HG02938 (cell line): ENCODE results near the gene ACAP1.

Experiments
- ATAC-seq: cut with Tn5 transposase; IDR thresholded peaks from one replicate; pipeline ENCODE4 v1.9.1; 2021; ENCODE audit warnings: mild to moderate bottlenecking, moderate library complexity; ENCODE audit not compliant: unreplicated experiment

ACAP1 gene, protein sequence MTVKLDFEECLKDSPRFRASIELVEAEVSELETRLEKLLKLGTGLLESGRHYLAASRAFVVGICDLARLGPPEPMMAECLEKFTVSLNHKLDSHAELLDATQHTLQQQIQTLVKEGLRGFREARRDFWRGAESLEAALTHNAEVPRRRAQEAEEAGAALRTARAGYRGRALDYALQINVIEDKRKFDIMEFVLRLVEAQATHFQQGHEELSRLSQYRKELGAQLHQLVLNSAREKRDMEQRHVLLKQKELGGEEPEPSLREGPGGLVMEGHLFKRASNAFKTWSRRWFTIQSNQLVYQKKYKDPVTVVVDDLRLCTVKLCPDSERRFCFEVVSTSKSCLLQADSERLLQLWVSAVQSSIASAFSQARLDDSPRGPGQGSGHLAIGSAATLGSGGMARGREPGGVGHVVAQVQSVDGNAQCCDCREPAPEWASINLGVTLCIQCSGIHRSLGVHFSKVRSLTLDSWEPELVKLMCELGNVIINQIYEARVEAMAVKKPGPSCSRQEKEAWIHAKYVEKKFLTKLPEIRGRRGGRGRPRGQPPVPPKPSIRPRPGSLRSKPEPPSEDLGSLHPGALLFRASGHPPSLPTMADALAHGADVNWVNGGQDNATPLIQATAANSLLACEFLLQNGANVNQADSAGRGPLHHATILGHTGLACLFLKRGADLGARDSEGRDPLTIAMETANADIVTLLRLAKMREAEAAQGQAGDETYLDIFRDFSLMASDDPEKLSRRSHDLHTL

DNA sequence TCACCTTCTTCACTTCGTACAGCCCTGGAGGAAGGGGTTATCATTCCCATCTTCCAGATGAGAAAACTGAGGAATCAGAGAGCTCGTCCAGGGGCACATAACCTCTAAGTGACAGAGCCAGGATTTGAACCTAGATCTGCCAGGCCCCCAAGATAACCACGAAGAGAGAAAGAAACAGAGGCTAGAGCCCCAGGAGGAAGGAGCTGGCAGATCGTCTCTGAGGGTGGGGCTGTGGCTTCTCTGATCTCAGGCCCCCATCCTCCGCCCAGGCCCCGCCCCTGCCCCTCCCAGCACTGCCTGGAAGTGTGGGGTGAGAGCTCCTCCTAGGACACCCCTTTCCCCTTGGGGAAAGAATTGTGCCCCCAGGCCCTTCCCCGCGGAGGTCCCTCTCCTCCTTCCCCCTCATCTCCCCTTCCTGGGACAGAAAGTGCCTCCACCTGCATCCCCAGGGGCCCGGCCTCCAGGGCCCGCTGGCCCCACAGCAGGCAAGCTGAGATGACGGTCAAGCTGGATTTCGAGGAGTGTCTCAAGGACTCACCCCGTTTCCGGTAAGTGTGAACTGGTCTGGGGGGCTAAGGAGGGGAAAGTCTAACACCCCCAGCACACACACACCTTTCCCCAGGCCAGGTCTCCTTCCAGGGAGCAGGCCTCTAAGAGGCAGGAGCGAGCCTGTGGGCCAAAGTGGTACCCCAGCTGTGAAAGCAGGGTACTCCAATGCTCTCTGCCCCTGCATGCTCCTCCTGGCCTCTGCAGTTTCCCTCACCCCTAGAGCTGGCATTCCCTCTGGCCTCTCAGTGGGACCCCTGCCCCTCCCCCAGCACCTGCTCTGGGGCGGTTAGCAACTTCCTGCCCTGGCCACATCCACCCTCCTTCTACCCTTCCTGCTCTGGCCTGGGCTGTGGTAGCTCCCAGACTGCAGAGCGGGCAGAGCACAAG is at the start of gene ACAP1:
ACAP1 (plus strand) TSS at position 290 of the 936 bp plus-strand sequence; CDS start at position 496, 206 bp downstream.
- no peak for ATAC-seq

- ATAC-seq: no peak
These were observed 46.9 kb upstream of the ACAP1 start for GRCh38 chr17:7289256-7290032.

DNA sequence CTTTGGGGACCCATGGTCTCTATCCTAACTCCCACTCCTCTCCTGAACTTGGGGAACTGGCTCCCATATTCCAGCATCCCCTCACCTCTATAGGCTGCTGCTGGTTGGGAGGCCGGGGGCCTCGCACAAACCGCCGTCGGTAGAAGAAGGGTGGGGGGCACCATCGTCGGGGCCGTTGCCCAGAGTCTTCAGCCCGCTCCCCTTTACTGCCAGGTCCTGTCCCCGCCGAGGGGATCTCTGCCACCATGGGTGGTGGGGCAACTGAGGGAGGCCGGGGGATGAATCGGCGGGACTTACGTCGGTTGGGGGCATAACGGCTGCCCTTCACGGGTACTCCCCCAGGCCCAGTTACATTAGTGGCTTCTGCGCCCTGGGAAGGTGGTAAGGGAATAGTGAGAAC is 46.2 kb upstream of the ACAP1 start:
- no peak for ATAC-seq

- ATAC-seq: no peak
These were observed 45.6 kb upstream of the ACAP1 start for GRCh38 chr17:7290685-7291084.

GRCh38 chr17:7292194-7292593 is 44.1 kb upstream of the ACAP1 start:
- no peak for ATAC-seq

GRCh38 chr17:7292729-7293128 is 43.6 kb upstream of the ACAP1 start:
- ATAC-seq: no peak

DNA sequence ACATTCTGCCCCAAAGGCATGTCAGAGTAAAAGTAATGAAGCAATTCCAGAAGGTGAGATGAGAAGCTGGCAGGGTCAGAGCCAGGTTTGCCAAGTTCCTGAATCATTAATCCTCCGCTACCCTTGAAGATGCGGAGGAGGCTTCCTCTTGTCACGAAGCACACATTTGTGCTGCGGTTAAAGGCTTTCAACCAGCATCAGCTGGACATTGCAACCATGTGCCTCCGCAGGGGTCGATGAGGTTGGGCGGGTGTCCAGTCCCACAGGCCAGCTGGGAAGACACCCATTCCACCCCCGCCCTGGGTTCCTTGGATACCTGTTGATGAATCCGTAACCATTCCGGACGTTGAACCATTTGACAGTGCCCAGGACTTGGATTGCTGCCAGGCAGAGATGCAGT is 43.2 kb upstream of the ACAP1 start:
- no peak for ATAC-seq

DNA sequence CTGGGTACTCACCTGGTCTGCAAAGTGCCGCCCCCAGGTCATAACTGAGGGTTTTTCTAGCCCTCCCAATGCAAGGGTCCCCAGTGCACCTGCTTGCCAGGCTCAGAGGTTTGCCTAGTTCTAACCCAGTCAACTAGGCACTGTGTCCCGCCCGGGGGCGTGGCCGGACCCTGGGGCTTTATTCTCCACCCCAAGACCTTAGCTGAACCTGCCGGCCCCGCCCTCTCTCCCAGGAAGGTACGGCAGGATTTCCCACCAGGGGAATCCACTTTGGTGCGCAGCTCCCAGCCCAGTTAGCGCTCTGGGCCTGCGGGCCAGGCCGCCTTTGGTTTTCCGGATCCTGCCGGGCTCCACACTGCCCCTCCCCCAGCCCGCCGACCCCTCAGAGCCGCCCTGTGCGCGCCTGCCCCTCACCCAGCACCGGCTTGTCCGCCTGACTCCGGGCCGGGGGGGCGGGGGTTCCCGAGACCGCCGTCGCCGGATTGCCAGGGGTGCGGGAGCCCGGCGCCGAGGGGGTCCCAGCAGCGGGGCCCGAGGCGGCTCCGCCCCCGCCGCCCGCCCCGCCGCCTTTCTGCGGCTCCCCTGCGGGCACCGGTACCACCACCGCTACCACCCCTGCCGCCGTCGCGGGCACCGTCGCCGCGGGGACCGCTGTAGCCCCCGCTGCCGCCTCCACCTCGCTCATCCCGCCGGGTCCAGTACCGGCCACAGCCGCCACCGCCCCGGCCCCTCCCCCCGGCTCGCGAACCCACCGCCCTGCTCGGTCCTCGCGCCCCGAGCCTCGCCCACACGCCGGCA is 42.3 kb upstream of the ACAP1 start:
- no peak for ATAC-seq

GRCh38 chr17:7294614-7295153 is 41.6 kb upstream of the ACAP1 start, which contains the start of gene YBX2:
Gene YBX2, minus strand, starts transcription at chr17:7294639. Its CDS starts 139 bp downstream, at chr17:7294500.
- ATAC-seq: no peak

- ATAC-seq: no peak
These were observed 40.8 kb upstream of the ACAP1 start for GRCh38 chr17:7295230-7296180.

DNA sequence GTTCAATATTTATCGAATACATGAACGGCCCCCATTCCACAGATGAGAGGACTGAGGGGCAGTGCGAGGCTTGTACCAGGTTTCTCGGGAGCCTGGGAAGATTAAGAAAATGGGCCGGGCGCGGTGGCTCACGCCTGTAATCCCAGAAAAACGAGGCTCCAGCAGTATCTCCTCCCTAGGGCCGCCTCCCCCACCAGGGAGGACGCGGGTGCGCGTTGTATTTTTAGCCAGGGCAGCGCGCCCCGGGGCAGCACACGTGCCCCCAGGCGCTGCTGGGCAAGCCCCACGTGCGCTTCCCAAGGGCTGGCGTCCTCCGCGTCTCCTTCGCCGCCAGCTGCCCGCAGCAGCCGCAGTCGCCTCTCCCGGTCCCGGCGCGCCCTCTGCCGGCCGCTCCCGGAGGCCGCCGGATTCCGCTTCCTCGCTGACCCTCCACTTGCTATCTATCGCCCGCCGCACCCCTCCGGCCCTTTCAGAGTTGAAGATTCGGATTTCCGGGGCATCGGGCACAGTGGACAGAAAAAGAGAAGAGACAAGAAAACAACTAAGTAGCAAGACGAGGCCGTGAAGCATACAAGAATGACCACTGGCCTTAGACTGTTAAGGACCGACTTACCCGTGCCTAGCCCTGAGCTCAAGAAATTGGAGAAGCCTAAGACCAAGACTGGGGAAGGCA is 40.0 kb upstream of the ACAP1 start:
- no peak for ATAC-seq

DNA sequence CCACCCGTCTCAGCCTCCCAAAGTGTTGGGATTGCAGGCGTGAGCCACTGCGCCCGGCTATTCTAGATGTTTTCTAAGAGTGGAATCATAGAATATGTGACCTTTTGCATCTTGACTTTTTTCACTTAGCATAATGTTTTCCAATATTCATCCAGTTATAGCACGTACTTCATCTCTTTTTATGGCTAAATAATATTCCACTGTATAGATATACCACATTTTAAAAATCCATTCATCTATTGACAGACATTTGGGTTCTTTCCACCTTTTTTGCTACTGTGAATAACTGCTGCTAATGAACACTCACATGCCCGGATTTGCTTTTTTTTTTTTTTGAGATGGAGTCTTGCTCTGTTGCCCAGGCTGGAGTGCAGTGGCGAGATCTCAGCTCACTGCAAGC is 32.1 kb upstream of the ACAP1 start:
- ATAC-seq: no peak

DNA sequence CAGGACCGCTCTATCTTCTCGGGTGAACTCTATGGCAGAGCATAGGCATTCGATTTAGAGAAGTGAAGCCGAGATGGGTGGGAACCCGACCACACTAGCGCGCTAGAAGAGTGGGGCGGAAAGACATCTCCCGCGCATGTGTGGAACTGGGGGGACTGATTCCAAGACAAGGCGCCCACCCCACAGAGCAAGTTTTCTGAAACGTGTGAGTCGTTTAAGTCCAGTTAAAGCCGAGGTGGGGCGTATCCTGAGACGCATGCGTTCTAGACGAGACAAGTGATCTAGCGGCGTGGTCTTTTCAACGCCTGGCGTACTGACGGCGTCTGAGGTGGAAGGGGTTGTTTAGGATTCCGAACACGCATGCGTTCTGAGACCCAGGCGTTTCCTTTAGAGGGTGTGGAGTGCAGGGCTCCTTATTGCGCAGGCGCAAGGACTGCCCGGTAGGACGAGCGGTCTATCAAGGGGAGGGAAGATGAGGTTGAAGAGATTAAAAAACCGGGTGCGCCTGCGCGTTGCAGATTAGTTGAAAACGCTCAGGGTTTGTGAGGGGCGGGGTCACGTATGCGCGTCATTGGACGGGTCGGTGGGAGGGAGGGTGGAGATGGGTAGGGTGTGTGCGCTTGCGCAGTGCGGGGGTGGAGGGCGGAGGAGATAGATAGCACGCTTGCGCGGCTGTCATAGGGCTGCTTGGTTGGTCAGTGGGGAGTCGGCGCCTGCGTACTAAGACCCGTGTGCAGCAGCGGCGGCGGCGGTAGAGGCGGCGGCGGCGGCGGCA is 29.2 kb upstream of the ACAP1 start, which contains the start of gene EIF5A:
EIF5A (plus strand) TSS at position 718 of the 775 bp plus-strand sequence. CDS start 2,008 bp downstream, outside the sequence.
- ATAC-seq: peak; percentile 55

- peak; percentile 14 for ATAC-seq
These were observed 28.4 kb upstream of the ACAP1 start for GRCh38 chr17:7307686-7308624.

DNA sequence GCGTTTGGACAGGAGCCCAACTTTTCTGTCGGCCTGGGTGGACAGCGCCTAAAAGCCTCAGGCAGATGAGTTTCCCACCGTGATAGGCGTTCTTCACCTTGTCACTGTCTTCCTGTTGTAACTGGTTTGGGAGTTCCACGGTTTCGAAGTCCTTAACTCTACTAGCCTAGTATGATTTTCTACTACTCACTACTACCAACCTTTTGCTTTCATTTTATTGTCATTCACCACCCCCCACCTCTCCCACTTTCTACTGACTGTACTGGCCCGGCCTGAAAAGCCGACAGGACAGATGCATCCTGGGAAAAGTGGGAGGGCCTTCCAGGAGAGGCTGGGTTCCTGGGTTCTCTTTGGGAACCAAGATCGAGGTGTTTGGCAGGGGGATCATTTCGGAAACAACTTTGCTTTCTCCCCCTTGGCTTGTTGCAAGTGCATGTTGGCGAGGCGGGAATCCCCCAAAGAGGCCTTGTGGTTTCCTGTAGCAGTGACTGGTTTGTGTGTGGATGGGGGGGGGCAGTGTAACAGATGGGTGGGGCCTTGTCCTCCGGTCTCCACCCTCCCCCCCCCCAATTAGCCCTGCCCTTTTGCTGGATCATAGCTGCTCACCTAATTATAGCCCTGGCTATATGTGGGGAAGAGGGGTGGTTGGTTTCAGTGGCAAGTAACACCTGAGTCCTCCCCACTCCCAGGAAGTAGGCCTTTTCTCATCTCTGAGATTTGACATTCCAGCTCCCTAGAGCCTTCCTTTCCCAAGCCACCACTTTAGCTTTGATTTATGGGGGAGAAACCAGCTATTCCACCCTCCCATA is 27.5 kb upstream of the ACAP1 start:
- no peak for ATAC-seq
